GM19099 (cell line): Measurements from ENCODE around the gene INPP5D.

ENCODE experiments used
- POLR2A ChIP-seq: IDR thresholded peaks from 3 replicates; pipeline ENCODE4 v1.6.1; 2011; ENCODE audit warnings: low read depth; ENCODE audit not compliant: insufficient read length; ENCODE audit errors: extremely low read depth

Gene INPP5D

GRCh38 chr2:233025706-233026105 lies 34.4 kb upstream of the INPP5D start:
- TF ChIP-seq POLR2A, result no peak

GRCh38 chr2:233026198-233026813 lies 33.8 kb upstream of the INPP5D start:
- no peak for TF ChIP-seq POLR2A

GRCh38 chr2:233029321-233029720 lies 30.8 kb upstream of the INPP5D start:
- no peak for TF ChIP-seq POLR2A

- TF ChIP-seq POLR2A, result no peak
These were observed 28.3 kb upstream of the INPP5D start for GRCh38 chr2:233031556-233032500.

- no peak for TF ChIP-seq POLR2A
These were observed 27.4 kb upstream of the INPP5D start, which contains the start of gene NEU2 for GRCh38 chr2:233032551-233033320. NEU2 (plus strand) TSS chr2:233032672; CDS start chr2:233032672, 0 bp downstream.

- TF ChIP-seq POLR2A, result no peak
These were observed 26.5 kb upstream of the INPP5D start for GRCh38 chr2:233033672-233034071.

- no peak for TF ChIP-seq POLR2A
These were observed 25.9 kb upstream of the INPP5D start for GRCh38 chr2:233034091-233034882.

GRCh38 chr2:233035426-233036161 lies 24.5 kb upstream of the INPP5D start:
- no peak for TF ChIP-seq POLR2A

- no peak for TF ChIP-seq POLR2A
These were observed 23.8 kb upstream of the INPP5D start for GRCh38 chr2:233036162-233036838.

- no peak for TF ChIP-seq POLR2A
These were observed 23.1 kb upstream of the INPP5D start for GRCh38 chr2:233037078-233037477.

GRCh38 chr2:233039212-233039845 lies 20.8 kb upstream of the INPP5D start:
- no peak for TF ChIP-seq POLR2A

GRCh38 chr2:233039846-233040530 lies 20.2 kb upstream of the INPP5D start:
- no peak for TF ChIP-seq POLR2A
